HepG2 (cell line): Measurements from ENCODE around the gene ZNF212. TPM values are rescaled to one million over a fixed set of nuclear protein-coding genes. Genes with fewer than 3 reads are reported as not detected.

ENCODE experiments used
- ATAC-seq: fragments of 200-7000 bp; cut with Tn5 transposase; 3 replicates; pipeline ENCODE4 v1.9.1; 2020; ENCODE audit warnings: mild to moderate bottlenecking, moderate library complexity
- BruUV-seq: library from RNA; stranded (reverse); fragments of 400-500 nt; replicated peaks from 2 replicates; lab custom pipeline; 2021; lab: Mats Ljungman, UMichigan
- CTCF ChIA-PET: fragments of 300-600 bp; formaldehyde crosslinking; extraction: SDS; loops from one replicate; lab custom pipeline; 2021; ENCODE audit warnings: low total read pairs, inconsistent platforms, low intra/inter-chr PET ratio; lab: Yijun Ruan, JAX
- POLR2A ChIA-PET: fragments of 350-600 bp; sonication (Branson Sonifier 250); formaldehyde crosslinking; loops from one replicate; lab custom pipeline; 2020; ENCODE audit warnings: antibody characterized with exemption, inconsistent platforms; lab: Yijun Ruan, JAX
- DNase-seq: peaks from one replicate; pipeline ENCODE4 v3.0.0-alpha.2; 2015; ENCODE audit warnings: low spot score
- FAIRE-seq: peaks from 3 replicates; lab custom pipeline; 2011; peaks lifted over from hg19 to GRCh38; lab: Jason Lieb, UNC
- H2AFZ ChIP-seq: one replicate; pipeline ENCODE4 v1.6.1; 2011; ENCODE audit warnings: low read length, inconsistent platforms
- H3K27ac ChIP-seq: fragments of 300-600 bp; 3 replicates; pipeline ENCODE4 v1.8.0; 2011; ENCODE audit warnings: mixed run types, mild to moderate bottlenecking, mixed read lengths, low read length, inconsistent platforms; ENCODE audit not compliant: insufficient read depth; ENCODE audit errors: extremely low read length
- H3K27me3 ChIP-seq, 2 experiments: fragments of 200-600 bp in 1 of 2; 2 replicates in 1 of 2; 3 replicates in 1 of 2; pipeline versions ENCODE4 v1.6.0 to v1.8.0; 2011; ENCODE audit warnings: low read length in 2 of 2, mild to moderate bottlenecking in 2 of 2, moderate library complexity in 2 of 2, inconsistent platforms in 1 of 2; ENCODE audit not compliant: insufficient read depth in 2 of 2, control insufficient read depth in 1 of 2
- H3K36me3 ChIP-seq, 2 experiments: fragments of 200-600 bp in 1 of 2; replicated peaks in 1 of 2; 2 replicates in 1 of 2; 3 replicates in 1 of 2; pipeline versions ENCODE4 v1.5.1 to v1.8.0; 2011; ENCODE audit warnings: low read length in 2 of 2, inconsistent platforms in 1 of 2; ENCODE audit not compliant: insufficient read depth in 2 of 2, control insufficient read depth in 1 of 2
- H3K4me1 ChIP-seq: 2 replicates; pipeline ENCODE4 v1.5.1; 2012; ENCODE audit warnings: low read length, inconsistent platforms; ENCODE audit not compliant: insufficient read depth
- H3K4me2 ChIP-seq: 2 replicates; pipeline ENCODE4 v1.6.0; 2011; ENCODE audit warnings: low read depth, low read length, inconsistent platforms
- H3K4me3 ChIP-seq, 3 experiments: fragments of 200-600 bp in 1 of 3; sonication (generic), shearing (Covaris generic) in 1 of 3; replicated peaks in 1 of 3; 2 replicates each; pipeline ENCODE4 v1.5.1; 2011 to 2016; ENCODE audit warnings: low read length in 3 of 3, inconsistent platforms in 2 of 3, low read depth in 2 of 3, mild to moderate bottlenecking in 2 of 3, control low read depth in 1 of 3, mixed read lengths in 1 of 3; ENCODE audit not compliant: insufficient read depth in 1 of 3
- H3K79me2 ChIP-seq: one replicate; pipeline ENCODE4 v1.6.1; 2011; ENCODE audit warnings: low read length, inconsistent platforms; ENCODE audit not compliant: insufficient read depth
- H3K9ac ChIP-seq: 2 replicates; pipeline ENCODE4 v1.6.0; 2011; ENCODE audit warnings: mild to moderate bottlenecking, low read depth, low read length, inconsistent platforms; ENCODE audit not compliant: insufficient read depth
- H3K9me3 ChIP-seq: 2 replicates; pipeline ENCODE4 v1.5.1; 2012; ENCODE audit warnings: mild to moderate bottlenecking, low read length
- H4K20me1 ChIP-seq: 2 replicates; pipeline ENCODE4 v1.6.0; 2011; ENCODE audit warnings: inconsistent platforms, mild to moderate bottlenecking, low read length, moderate library complexity; ENCODE audit not compliant: insufficient read depth
- ASH2L ChIP-seq: fragments of 300-600, 200-600 bp; sonication (generic); IDR thresholded peaks from 2 replicates; pipeline ENCODE4 v1.7.0; 2017; ENCODE audit warnings: low read depth, mild to moderate bottlenecking, moderate library complexity, mixed read lengths, low read length; ENCODE audit not compliant: insufficient read length
- KMT2B ChIP-seq: IDR thresholded peaks from 2 replicates; pipeline ENCODE4 v1.6.1; 2016; ENCODE audit warnings: missing genetic modification reagents, missing compliant biosample characterization
- MLLT10 ChIP-seq: sonication (generic); formaldehyde crosslinking; IDR thresholded peaks from 2 replicates; pipeline ENCODE4 v1.4.0; 2020; ENCODE audit warnings: missing genetic modification reagents
- MZF1 ChIP-seq: sonication (generic); formaldehyde crosslinking; IDR thresholded peaks from 2 replicates; pipeline ENCODE4 v1.8.1; 2023; ENCODE audit warnings: mild to moderate bottlenecking, missing genetic modification reagents, borderline replicate concordance
- NFYB ChIP-seq: sonication (generic); formaldehyde crosslinking; IDR thresholded peaks from 2 replicates; pipeline ENCODE4 v1.4.0; 2020; ENCODE audit warnings: missing genetic modification reagents
- TAF1 ChIP-seq: sonication (generic); formaldehyde crosslinking; IDR thresholded peaks from 2 replicates; pipeline ENCODE4 v1.4.0; 2020; ENCODE audit warnings: missing genetic modification reagents
- ZBTB1 ChIP-seq: sonication (generic); formaldehyde crosslinking; IDR thresholded peaks from 2 replicates; pipeline ENCODE4 v1.4.0; 2020; ENCODE audit warnings: missing genetic modification reagents, borderline replicate concordance
- ZNF552 ChIP-seq: sonication (generic); formaldehyde crosslinking; IDR thresholded peaks from 2 replicates; pipeline ENCODE4 v1.9.0; 2022; ENCODE audit warnings: missing genetic modification reagents, mild to moderate bottlenecking, borderline replicate concordance
- ZNF556 ChIP-seq: sonication (generic); formaldehyde crosslinking; IDR thresholded peaks from 2 replicates; pipeline ENCODE4 v1.4.0; 2020; ENCODE audit warnings: mild to moderate bottlenecking, missing genetic modification reagents, borderline replicate concordance
- WGBS: methylation state at CpG from one replicate; pipeline ENCODE4 v1.1.6; 2017; ENCODE audit warnings: low lambda C conversion rate; 5-methylcytosine and 5-hydroxymethylcytosine counted together
- in situ Hi-C: cut with HindIII; loops from 2 replicates; pipeline ENCODE4 v1.10.0; 2017; ENCODE audit warnings: low pct_unique_long_range_greater_than_20kb; ENCODE audit not compliant: extremely low pct_ligation_motif_present
- intact Hi-C: fragments of 100-400 bp; cut with micrococcal nuclease; formaldehyde crosslinking; loops from one replicate; pipeline ENCODE4 v1.10.0; 2022; ENCODE audit not compliant: unreplicated experiment
- polyA plus RNA-seq, 8 experiments: library from polyadenylated mRNA; depleted of rRNA in 3 of 8; stranded (reverse) in 7 of 8; unstranded in 1 of 8; fragments of >200 nt; fragmentation: Illumina TruSeq in 4 of 8; extraction: Trizol in 4 of 8; gene quantifications; 2 replicates each; pipeline versions ENCODE4 v1.2.1 to v1.2.3, GENCODE V29; 2011 to 2016; ENCODE audit warnings: low read depth in 4 of 8, missing spikeins in 1 of 8, mixed read lengths in 1 of 8; ENCODE audit not compliant: insufficient read depth in 1 of 8
- total RNA-seq, 5 experiments: library from RNA; depleted of rRNA; stranded (reverse); fragments of >200 nt; fragmentation: Illumina TruSeq; extraction: Trizol; gene quantifications; 2 replicates each; pipeline ENCODE4 v1.2.3, GENCODE V29; 2016; ENCODE audit warnings: low read depth in 1 of 5
- TF ChIP-seq, protein P1 (sequence below): sonication (generic); formaldehyde crosslinking; IDR thresholded peaks from 2 replicates; pipeline ENCODE4 v1.4.0; 2020; ENCODE audit warnings: missing genetic modification reagents
- TF ChIP-seq, protein P2 (sequence below): sonication (generic); formaldehyde crosslinking; IDR thresholded peaks from 2 replicates; pipeline ENCODE4 v1.5.0; 2020; ENCODE audit warnings: missing genetic modification reagents

The ZNF212 gene
- total and polyA plus RNA-seq, 2 of the 13 experiments (the other 11 are each of a cell fraction or from before 2014, with no cell fraction given), result 2.6 to 3.8 TPM

DNA sequence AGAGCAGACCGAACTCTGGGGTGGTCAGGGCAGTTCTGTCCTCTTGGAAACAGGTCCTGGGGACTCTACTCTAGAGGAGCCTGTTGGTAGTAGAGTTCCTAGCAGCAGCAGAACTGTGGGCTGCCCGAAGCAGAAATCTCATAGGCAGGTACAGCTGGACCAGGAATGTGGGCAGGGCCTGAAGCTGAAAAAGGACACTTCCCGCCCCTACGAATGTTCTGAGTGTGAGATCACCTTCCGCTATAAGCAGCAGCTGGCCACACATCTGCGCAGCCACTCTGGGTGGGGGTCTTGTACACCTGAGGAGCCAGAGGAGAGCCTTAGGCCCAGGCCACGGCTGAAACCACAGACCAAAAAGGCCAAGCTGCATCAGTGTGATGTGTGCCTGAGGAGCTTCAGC is 14.2 kb downstream of the ZNF212 start:
- Histone ChIP-seq H3K27me3 (no peaks in the 10 kb centered on the region), H3K4me1 (no peaks in the 10 kb centered on the region), H2AFZ (no peak overlapping the region), H3K4me3 (no peak overlapping the region), H3K9ac (no peak overlapping the region), H3K9me3 (no peaks in the 10 kb centered on the region), H3K4me2 (no peak overlapping the region), H3K79me2 (no peaks in the 10 kb centered on the region), H3K36me3 (peaks cover 26 to 41% of the 10 kb centered on the region in 2 experiments), H4K20me1 (no peaks in the 10 kb centered on the region), H3K27ac (no peak overlapping the region)
- FAIRE-seq (no peak), DNase-seq (no peak), ATAC-seq (no peak)
- BruUV-seq, result no TSS peak
- CTCF ChIA-PET, result no interaction called here
- in situ Hi-C loops, result no loop called here
- POLR2A ChIA-PET, result no interaction called here
- intact Hi-C loops, result no loop called here
- WGBS, result 100% methylated on average over 5 of the region's 7 CpGs
- TF ChIP-seq TAF1 (no peak), ZBTB1 (CRISPR knock-in tag) (no peak), ZNF552 (CRISPR knock-in tag) (no peak), ASH2L (no peak), NFYB (CRISPR knock-in tag) (no peak), ZNF556 (CRISPR knock-in tag) (no peak), MLLT10 (CRISPR knock-in tag) (no peak), KMT2B (CRISPR knock-in tag) (no peak), MZF1 (CRISPR knock-in tag) (no peak)
- TF ChIP-seq, protein P1, sequence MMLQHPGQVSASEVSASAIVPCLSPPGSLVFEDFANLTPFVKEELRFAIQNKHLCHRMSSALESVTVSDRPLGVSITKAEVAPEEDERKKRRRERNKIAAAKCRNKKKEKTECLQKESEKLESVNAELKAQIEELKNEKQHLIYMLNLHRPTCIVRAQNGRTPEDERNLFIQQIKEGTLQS (CRISPR knock-in tag), result no peak
- TF ChIP-seq, protein P2, sequence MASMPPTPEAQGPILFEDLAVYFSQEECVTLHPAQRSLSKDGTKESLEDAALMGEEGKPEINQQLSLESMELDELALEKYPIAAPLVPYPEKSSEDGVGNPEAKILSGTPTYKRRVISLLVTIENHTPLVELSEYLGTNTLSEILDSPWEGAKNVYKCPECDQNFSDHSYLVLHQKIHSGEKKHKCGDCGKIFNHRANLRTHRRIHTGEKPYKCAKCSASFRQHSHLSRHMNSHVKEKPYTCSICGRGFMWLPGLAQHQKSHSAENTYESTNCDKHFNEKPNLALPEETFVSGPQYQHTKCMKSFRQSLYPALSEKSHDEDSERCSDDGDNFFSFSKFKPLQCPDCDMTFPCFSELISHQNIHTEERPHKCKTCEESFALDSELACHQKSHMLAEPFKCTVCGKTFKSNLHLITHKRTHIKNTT (CRISPR knock-in tag), result no peak
